Activated naive CD4-positive, alpha-beta T cell treated with anti-CD3 and anti-CD28 coated beads, Interleukin-2, amount 10 ng/mL, durations not matched to agents 5 hours and 36 hours (primary cell): Measurements from ENCODE around the gene GAGE12E. TPM values are rescaled to one million over a fixed set of nuclear protein-coding genes. Genes with fewer than 3 reads are reported as not detected.

ENCODE experiments used
- total RNA-seq, 2 experiments: library from RNA; stranded (reverse); gene quantifications; one replicate each; pipeline ENCODE4 v1.2.3, GENCODE V29; 2021

The GAGE12E gene
- total RNA-seq = not detected

DNA sequence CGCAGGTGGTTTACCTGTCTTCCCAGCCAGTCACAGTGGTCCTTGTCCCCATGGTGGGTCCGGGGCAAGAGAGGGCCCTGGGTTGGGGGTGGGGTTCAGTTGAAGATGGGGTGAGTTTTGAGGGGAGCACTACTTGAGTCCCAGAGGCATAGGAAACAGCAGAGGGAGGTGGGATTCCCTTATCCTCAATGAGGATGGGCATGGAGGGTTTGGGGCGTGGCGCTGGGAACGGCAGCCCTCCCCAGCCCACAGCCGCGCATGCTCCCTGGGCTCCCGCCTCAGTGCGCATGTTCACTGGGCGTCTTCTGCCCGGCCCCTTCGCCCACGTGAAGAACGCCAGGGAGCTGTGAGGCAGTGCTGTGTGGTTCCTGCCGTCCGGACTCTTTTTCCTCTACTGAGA, at the start of gene GAGE12E:
TSS of gene GAGE12E (plus strand) at position 301 of the 400 bp plus-strand sequence. CDS start 1,155 bp downstream, outside the sequence.

DNA sequence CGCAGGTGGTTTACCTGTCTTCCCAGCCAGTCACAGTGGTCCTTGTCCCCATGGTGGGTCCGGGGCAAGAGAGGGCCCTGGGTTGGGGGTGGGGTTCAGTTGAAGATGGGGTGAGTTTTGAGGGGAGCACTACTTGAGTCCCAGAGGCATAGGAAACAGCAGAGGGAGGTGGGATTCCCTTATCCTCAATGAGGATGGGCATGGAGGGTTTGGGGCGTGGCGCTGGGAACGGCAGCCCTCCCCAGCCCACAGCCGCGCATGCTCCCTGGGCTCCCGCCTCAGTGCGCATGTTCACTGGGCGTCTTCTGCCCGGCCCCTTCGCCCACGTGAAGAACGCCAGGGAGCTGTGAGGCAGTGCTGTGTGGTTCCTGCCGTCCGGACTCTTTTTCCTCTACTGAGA, 19.2 kb upstream of the GAGE12E start, which contains the start of gene GAGE12C:
TSS of gene GAGE12C (plus strand) at position 301 of the 400 bp plus-strand sequence. CDS start 1,155 bp downstream, outside the sequence.

DNA sequence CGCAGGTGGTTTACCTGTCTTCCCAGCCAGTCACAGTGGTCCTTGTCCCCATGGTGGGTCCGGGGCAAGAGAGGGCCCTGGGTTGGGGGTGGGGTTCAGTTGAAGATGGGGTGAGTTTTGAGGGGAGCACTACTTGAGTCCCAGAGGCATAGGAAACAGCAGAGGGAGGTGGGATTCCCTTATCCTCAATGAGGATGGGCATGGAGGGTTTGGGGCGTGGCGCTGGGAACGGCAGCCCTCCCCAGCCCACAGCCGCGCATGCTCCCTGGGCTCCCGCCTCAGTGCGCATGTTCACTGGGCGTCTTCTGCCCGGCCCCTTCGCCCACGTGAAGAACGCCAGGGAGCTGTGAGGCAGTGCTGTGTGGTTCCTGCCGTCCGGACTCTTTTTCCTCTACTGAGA, 9.7 kb upstream of the GAGE12E start, which contains the start of gene GAGE12D:
TSS of gene GAGE12D (plus strand) at position 301 of the 400 bp plus-strand sequence. CDS start 1,155 bp downstream, outside the sequence.

GRCh38 chrX:49560542-49560941, 9.5 kb downstream of the GAGE12E start, which contains the start of gene GAGE12F:
Gene GAGE12F, plus strand, starts transcription at chrX:49560842. Its CDS starts 1,155 bp downstream, at chrX:49561997.

DNA sequence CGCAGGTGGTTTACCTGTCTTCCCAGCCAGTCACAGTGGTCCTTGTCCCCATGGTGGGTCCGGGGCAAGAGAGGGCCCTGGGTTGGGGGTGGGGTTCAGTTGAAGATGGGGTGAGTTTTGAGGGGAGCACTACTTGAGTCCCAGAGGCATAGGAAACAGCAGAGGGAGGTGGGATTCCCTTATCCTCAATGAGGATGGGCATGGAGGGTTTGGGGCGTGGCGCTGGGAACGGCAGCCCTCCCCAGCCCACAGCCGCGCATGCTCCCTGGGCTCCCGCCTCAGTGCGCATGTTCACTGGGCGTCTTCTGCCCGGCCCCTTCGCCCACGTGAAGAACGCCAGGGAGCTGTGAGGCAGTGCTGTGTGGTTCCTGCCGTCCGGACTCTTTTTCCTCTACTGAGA, 19.0 kb downstream of the GAGE12E start, which contains the start of gene GAGE12G:
TSS of gene GAGE12G (plus strand) at position 301 of the 400 bp plus-strand sequence. CDS start 1,155 bp downstream, outside the sequence.

GRCh38 chrX:49579649-49580048, 28.6 kb downstream of the GAGE12E start, which contains the start of gene GAGE12H:
Gene GAGE12H, plus strand, starts transcription at chrX:49579949. Its CDS starts 1,155 bp downstream, at chrX:49581104.

GRCh38 chrX:49589196-49589595, 38.1 kb downstream of the GAGE12E start, which contains the start of gene GAGE2A:
Gene GAGE2A, plus strand, starts transcription at chrX:49589496. Its CDS starts 1,155 bp downstream, at chrX:49590651.

DNA sequence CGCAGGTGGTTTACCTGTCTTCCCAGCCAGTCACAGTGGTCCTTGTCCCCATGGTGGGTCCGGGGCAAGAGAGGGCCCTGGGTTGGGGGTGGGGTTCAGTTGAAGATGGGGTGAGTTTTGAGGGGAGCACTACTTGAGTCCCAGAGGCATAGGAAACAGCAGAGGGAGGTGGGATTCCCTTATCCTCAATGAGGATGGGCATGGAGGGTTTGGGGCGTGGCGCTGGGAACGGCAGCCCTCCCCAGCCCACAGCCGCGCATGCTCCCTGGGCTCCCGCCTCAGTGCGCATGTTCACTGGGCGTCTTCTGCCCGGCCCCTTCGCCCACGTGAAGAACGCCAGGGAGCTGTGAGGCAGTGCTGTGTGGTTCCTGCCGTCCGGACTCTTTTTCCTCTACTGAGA, 47.6 kb downstream of the GAGE12E start, which contains the start of gene GAGE1:
TSS of gene GAGE1 (plus strand) at position 301 of the 400 bp plus-strand sequence. CDS start 1,155 bp downstream, outside the sequence.

Other genes starting within 250 kb of the GAGE12E start
- not detected for gene GAGE10, start 247.6 kb upstream of the GAGE12E start, total RNA-seq
- not detected for gene GAGE12J, start 229.3 kb upstream of the GAGE12E start, total RNA-seq
- gene GAGE13, start 219.7 kb upstream of the GAGE12E start, total RNA-seq = not detected
- gene GAGE12C, start 19.1 kb upstream of the GAGE12E start, total RNA-seq = not detected
- gene GAGE12D, start 9.6 kb upstream of the GAGE12E start, total RNA-seq = not detected
- gene GAGE12F, start 9.6 kb downstream of the GAGE12E start, total RNA-seq = not detected
- not detected for gene GAGE12G, start 19.1 kb downstream of the GAGE12E start, total RNA-seq
- not detected for gene GAGE12H, start 28.7 kb downstream of the GAGE12E start, total RNA-seq
- gene GAGE2A, start 38.2 kb downstream of the GAGE12E start, total RNA-seq = not detected
- gene GAGE1, start 47.7 kb downstream of the GAGE12E start, total RNA-seq = not detected
- not detected for gene PAGE1, start 144.7 kb downstream of the GAGE12E start, total RNA-seq